GM19463 (cell line): ENCODE results near the gene NAA20.

Experiments used
- ATAC-seq: cut with Tn5 transposase; IDR thresholded peaks from one replicate; pipeline ENCODE4 v1.9.1; 2021; ENCODE audit warnings: mild to moderate bottlenecking, moderate library complexity; ENCODE audit not compliant: unreplicated experiment

The NAA20 gene

GRCh38 chr20:20070871-20071726 is 53.9 kb downstream of the NAA20 start:
- no peak for ATAC-seq

- no peak for ATAC-seq
Observed at GRCh38 chr20:20073801-20074371, 56.7 kb downstream of the NAA20 start.

GRCh38 chr20:20075032-20075431 is 57.9 kb downstream of the NAA20 start:
- no peak for ATAC-seq

- no peak for ATAC-seq
Observed at GRCh38 chr20:20076297-20077065, 59.3 kb downstream of the NAA20 start.

- ATAC-seq: no peak
Observed at GRCh38 chr20:20078041-20078440, 60.9 kb downstream of the NAA20 start.

GRCh38 chr20:20079102-20079784 is 62.1 kb downstream of the NAA20 start:
- no peak for ATAC-seq
